ENCODE data around the gene MAP2K5. TPM values are rescaled to one million over a fixed set of nuclear protein-coding genes. Genes with fewer than 3 reads are reported as not detected.

The MAP2K5 gene
- total and polyA plus RNA-seq, 9 of the 15 experiments (the other 6 are each of a cell fraction or from before 2014, with no cell fraction given) = 0.41 to 16.5 (median 7.5) TPM

DNA sequence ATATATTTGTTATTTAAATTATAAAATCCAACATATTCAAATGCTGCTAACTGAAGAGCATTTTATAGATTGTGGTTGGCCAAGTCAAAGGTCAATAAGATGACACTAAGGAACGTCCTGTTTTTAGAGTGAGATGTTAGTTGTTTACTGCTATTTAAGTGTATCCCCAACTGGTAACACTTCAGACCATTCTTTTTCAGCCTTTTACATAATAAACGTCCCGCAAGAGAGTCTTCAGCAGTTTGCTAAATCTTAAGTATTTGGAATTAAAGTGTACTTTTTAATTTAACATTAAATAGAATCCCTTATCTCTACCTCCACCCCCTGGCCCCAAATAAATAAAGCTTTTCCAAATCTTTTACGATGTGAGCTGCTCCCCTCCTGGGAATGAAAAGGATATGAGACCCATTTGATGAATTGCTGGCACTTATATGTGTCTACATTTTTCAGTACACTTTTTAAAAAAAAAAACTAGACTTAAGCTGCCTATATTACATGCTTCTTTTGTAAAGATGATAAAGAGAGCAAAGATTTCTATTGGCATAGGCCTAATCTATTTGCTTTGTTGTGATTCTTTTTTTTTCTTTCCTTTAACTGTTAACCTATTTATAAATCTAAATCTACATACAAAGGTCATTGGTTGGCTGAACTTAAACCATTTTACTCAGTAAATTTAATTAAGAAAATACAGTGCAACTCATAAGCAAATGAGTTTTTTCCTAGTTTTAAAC lies 181.0 kb downstream of the MAP2K5 start:
- Histone ChIP-seq H3K79me2 (ENCODE audit: control insufficient read depth, insufficient read depth, low read length) (no peaks in the 10 kb centered on the region), H3K9me1 (ENCODE audit: control insufficient read depth, insufficient read depth, low read length) (no peaks in the 10 kb centered on the region), H3K27me3 (ENCODE audit: control insufficient read depth in 2 of 2, insufficient read depth in 2 of 2, low read length in 2 of 2) (no peaks in the 10 kb centered on the region), H3K4me3 (no peak overlapping the region), H3K27ac (ENCODE audit: extremely low read depth, low read depth, low read length) (no peak overlapping the region), H3K9ac (ENCODE audit: insufficient read depth in 1 of 2, low read depth in 2 of 2, low read length in 2 of 2) (no peak overlapping the region), H3K36me3 (ENCODE audit: control insufficient read depth, insufficient read depth, low read length) (no peaks in the 10 kb centered on the region), H3K9me3 (replicated peaks; ENCODE audit: control insufficient read depth, insufficient read depth, low read depth, low read length) (no peaks in the 10 kb centered on the region), H4K20me1 (replicated peaks; ENCODE audit: control insufficient read depth, insufficient read depth, low read length) (no peaks in the 10 kb centered on the region), H3K4me1 (replicated peaks in 1 of 2; ENCODE audit: control insufficient read depth in 2 of 2, insufficient read depth in 2 of 2, low read length in 2 of 2) (peaks cover 0 to 8% of the 10 kb centered on the region in 2 experiments; a peak in 3 of 5 replicates), H2AFZ (ENCODE audit: low read depth, low read length) (no peak overlapping the region), H3K4me2 (ENCODE audit: insufficient read depth, low read length) (no peak overlapping the region)
- 53% methylated on average over 4 of the region's 4 CpGs for WGBS (ENCODE audit: insufficient coverage, low coverage, missing lambda C conversion rate)
- POLR2A ChIA-PET = no interaction called here
- FAIRE-seq (no peak), DNase-seq (ENCODE audit: extremely low read depth in 1 of 4, low spot score in 3 of 4) (no peak), ATAC-seq (no peak)
- no TSS peak for BruUV-seq (replicated peaks)
- CTCF ChIA-PET (ENCODE audit: low intra/inter-chr PET ratio) = no interaction called here
- no peak for TF ChIP-seq MCM7 (IDR thresholded peaks at IDR 0.05)
- no peak for TF ChIP-seq ZNF707 (CRISPR knock-in tag; conservative IDR thresholded peaks at IDR 0.05)
- intact Hi-C loops (cut with micrococcal nuclease) = no loop called here
- in situ Hi-C loops (cut with MboI) = no loop called here

DNA sequence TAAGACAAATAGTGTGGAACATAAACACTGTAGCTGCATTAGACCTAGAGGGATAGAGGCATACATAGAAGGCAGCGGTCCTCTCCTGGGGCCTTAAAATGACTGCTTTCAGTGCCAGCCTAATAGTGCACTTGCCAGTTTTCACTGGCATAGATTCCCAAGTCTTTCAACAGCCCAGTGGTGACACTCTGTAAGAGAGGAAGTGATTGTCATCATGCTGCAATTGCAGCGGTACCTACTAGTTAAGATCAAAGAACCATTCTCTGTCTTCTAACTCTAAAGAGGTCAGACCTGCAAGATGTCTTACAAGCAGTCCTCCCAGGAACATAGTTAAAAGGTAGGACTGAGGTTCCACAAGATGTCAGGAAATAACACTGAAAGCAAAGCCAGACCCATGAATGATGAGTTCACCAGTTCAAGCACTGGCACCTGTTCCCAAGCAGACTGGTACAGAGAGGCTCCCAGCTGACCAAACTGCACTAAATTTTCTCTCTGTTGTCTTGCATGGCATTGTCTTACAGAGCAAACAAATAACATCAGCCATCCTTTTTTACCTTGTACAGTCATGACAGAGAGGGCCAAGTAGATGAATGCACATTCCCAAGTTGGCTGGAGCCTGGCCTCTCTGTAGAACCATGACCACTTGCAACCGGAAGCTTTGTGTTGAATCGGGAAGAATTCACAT lies 182.3 kb downstream of the MAP2K5 start:
- Histone ChIP-seq H3K36me3 (ENCODE audit: control insufficient read depth, insufficient read depth, low read length) (no peaks in the 10 kb centered on the region), H4K20me1 (replicated peaks; ENCODE audit: control insufficient read depth, insufficient read depth, low read length) (no peaks in the 10 kb centered on the region), H3K27me3 (ENCODE audit: control insufficient read depth in 2 of 2, insufficient read depth in 2 of 2, low read length in 2 of 2) (no peaks in the 10 kb centered on the region), H3K79me2 (ENCODE audit: control insufficient read depth, insufficient read depth, low read length) (no peaks in the 10 kb centered on the region), H3K9ac (ENCODE audit: insufficient read depth in 1 of 2, low read depth in 2 of 2, low read length in 2 of 2) (no peak overlapping the region), H3K4me2 (ENCODE audit: insufficient read depth, low read length) (no peak overlapping the region), H2AFZ (ENCODE audit: low read depth, low read length) (no peak overlapping the region), H3K4me3 (no peak overlapping the region), H3K9me1 (ENCODE audit: control insufficient read depth, insufficient read depth, low read length) (no peaks in the 10 kb centered on the region), H3K4me1 (replicated peaks in 1 of 2; ENCODE audit: control insufficient read depth in 2 of 2, insufficient read depth in 2 of 2, low read length in 2 of 2) (peaks cover 0 to 8% of the 10 kb centered on the region in 2 experiments; a peak in 3 of 5 replicates), H3K27ac (ENCODE audit: extremely low read depth, low read depth, low read length) (no peak overlapping the region), H3K9me3 (replicated peaks; ENCODE audit: control insufficient read depth, insufficient read depth, low read depth, low read length) (no peaks in the 10 kb centered on the region)
- ATAC-seq (no peak), FAIRE-seq (no peak), DNase-seq (ENCODE audit: extremely low read depth in 1 of 4, low spot score in 3 of 4) (no peak)
- intact Hi-C loops (cut with micrococcal nuclease) = no loop called here
- no peak for TF ChIP-seq PHF8 (IDR thresholded peaks at IDR 0.05; ENCODE audit: borderline replicate concordance, low read length)
- TF ChIP-seq MED1 (CRISPR knock-in tag; IDR thresholded peaks at IDR 0.05; ENCODE audit: borderline replicate concordance) = no peak
- no peak for TF ChIP-seq GATA2 (CRISPR knock-in tag; IDR thresholded peaks at IDR 0.05)
- no peak for TF ChIP-seq ZNF146 (CRISPR knock-in tag; IDR thresholded peaks at IDR 0.05; ENCODE audit: unreplicated experiment)
- no peak for TF ChIP-seq NR1H2 (CRISPR knock-in tag; IDR thresholded peaks at IDR 0.05)
- no peak for TF ChIP-seq E2F3 (CRISPR knock-in tag; IDR thresholded peaks at IDR 0.05)
- TF ChIP-seq JUND (IDR thresholded peaks at IDR 0.05; ENCODE audit: borderline replicate concordance, low read depth, low read length) = no peak
- TF ChIP-seq JUND (tag; IDR thresholded peaks at IDR 0.05; ENCODE audit: borderline replicate concordance, low read depth, low read length) = no peak
- no TSS peak for BruUV-seq (replicated peaks)
- WGBS (ENCODE audit: insufficient coverage, low coverage, missing lambda C conversion rate) = 61% methylated on average over 4 of the region's 4 CpGs
- CTCF ChIA-PET (ENCODE audit: low intra/inter-chr PET ratio) = no interaction called here
- POLR2A ChIA-PET = no interaction called here
- in situ Hi-C loops (cut with MboI) = no loop called here
